Neural cell (in vitro differentiated cells): ENCODE data around the gene ARID1A. TPM values are rescaled to one million over a fixed set of nuclear protein-coding genes. Genes with fewer than 3 reads are reported as not detected.
"Not testable (repeated sequence)": the region's sequence is repeated elsewhere in the genome, so short reads cannot be mapped to it uniquely, and the experiment has no call there.

ENCODE experiments used
- H2AFZ ChIP-seq: fragments of 200-600, 300-800 bp; sonication (generic), shearing (Covaris generic); 2 replicates; pipeline ENCODE4 v1.6.0; 2014; ENCODE audit warnings: low read depth, mild to moderate bottlenecking, antibody characterized with exemption, low read length, moderate library complexity
- H3F3A ChIP-seq: fragments of 200-600 bp; shearing (Covaris generic); 2 replicates; pipeline ENCODE4 v1.6.1; 2016; ENCODE audit warnings: mild to moderate bottlenecking, moderate library complexity, mixed read lengths, antibody characterized with exemption, low read length; ENCODE audit not compliant: insufficient read depth, poor library complexity, severe bottlenecking
- H3K27ac ChIP-seq: fragments of 200-600, 300-800 bp; sonication (generic), shearing (Covaris generic); 2 replicates; pipeline ENCODE4 v1.5.1; 2014; ENCODE audit warnings: mild to moderate bottlenecking, low read length, moderate library complexity
- H3K27me3 ChIP-seq: fragments of 300-800, 200-600 bp; sonication (generic), shearing (Covaris generic); 2 replicates; pipeline ENCODE4 v1.6.0; 2014; ENCODE audit warnings: mild to moderate bottlenecking, low read depth, low read length, moderate library complexity; ENCODE audit not compliant: insufficient read depth
- H3K36me3 ChIP-seq: fragments of 300-800, 200-600 bp; sonication (generic), shearing (Covaris generic); 2 replicates; pipeline ENCODE4 v1.5.1; 2014; ENCODE audit warnings: mild to moderate bottlenecking, antibody characterized with exemption, low read length, moderate library complexity; ENCODE audit not compliant: insufficient read depth
- H3K4me2 ChIP-seq: fragments of 300-800, 200-600 bp; sonication (generic), shearing (Covaris generic); 2 replicates; pipeline ENCODE4 v1.6.0; 2014; ENCODE audit warnings: mild to moderate bottlenecking, low read length
- H3K4me3 ChIP-seq: fragments of 300-800, 200-600 bp; sonication (generic), shearing (Covaris generic); 2 replicates; pipeline ENCODE4 v1.5.1; 2014; ENCODE audit warnings: mild to moderate bottlenecking, low read length, moderate library complexity
- H3K79me2 ChIP-seq: fragments of 200-600 bp; shearing (Covaris generic); replicated peaks from 2 replicates; pipeline ENCODE4 v1.6.0; 2014; ENCODE audit warnings: mild to moderate bottlenecking, low read length, moderate library complexity; ENCODE audit not compliant: insufficient read depth
- H3K9ac ChIP-seq: fragments of 300-800, 200-600 bp; sonication (generic), shearing (Covaris generic); 2 replicates; pipeline ENCODE4 v1.6.1; 2016; ENCODE audit warnings: mild to moderate bottlenecking, low read length, mixed read lengths
- H3K9me2 ChIP-seq: fragments of 200-600 bp; shearing (Covaris generic); 2 replicates; pipeline ENCODE4 v1.6.1; 2016; ENCODE audit warnings: mild to moderate bottlenecking, low read length, mixed read lengths; ENCODE audit not compliant: insufficient read depth
- H3K9me3 ChIP-seq: fragments of 200-600, 300-800 bp; sonication (generic), shearing (Covaris generic); 2 replicates; pipeline ENCODE4 v1.6.1; 2016; ENCODE audit warnings: mild to moderate bottlenecking, mixed run types, low read length, moderate library complexity, mixed read lengths
- H4K20me1 ChIP-seq: fragments of 200-600 bp; shearing (Covaris generic); 2 replicates; pipeline ENCODE4 v1.6.1; 2016; ENCODE audit warnings: mild to moderate bottlenecking, mixed run types; ENCODE audit not compliant: insufficient read depth
- CTCF ChIP-seq: fragments of 450-650 bp; IDR thresholded peaks from 2 replicates; pipeline ENCODE4 v1.5.1; 2014; ENCODE audit warnings: antibody characterized with exemption, mild to moderate bottlenecking, moderate library complexity; ENCODE audit not compliant: poor library complexity, severe bottlenecking
- EP300 ChIP-seq: fragments of 450-650 bp; conservative IDR thresholded peaks from 2 replicates; pipeline ENCODE4 v1.6.1; 2014; ENCODE audit warnings: antibody characterized with exemption, mild to moderate bottlenecking, moderate library complexity; ENCODE audit not compliant: poor library complexity, severe bottlenecking
- EZH2 ChIP-seq: fragments of 200-600, 300-800 bp; shearing (Covaris generic), sonication (generic); IDR thresholded peaks from 2 replicates; pipeline ENCODE4 v1.6.1; 2014; ENCODE audit warnings: antibody characterized with exemption, low read length, borderline replicate concordance, mild to moderate bottlenecking; ENCODE audit not compliant: insufficient read depth, poor library complexity, severe bottlenecking
- MXI1 ChIP-seq: fragments of 450-650 bp; conservative IDR thresholded peaks from 2 replicates; pipeline ENCODE4 v1.6.1; 2014; ENCODE audit warnings: antibody characterized with exemption, mild to moderate bottlenecking; ENCODE audit not compliant: poor library complexity, severe bottlenecking
- POLR2AphosphoS5 ChIP-seq: IDR thresholded peaks from 2 replicates; pipeline ENCODE4 v1.6.1; 2012
- RAD21 ChIP-seq: fragments of 450-650 bp; conservative IDR thresholded peaks from 2 replicates; pipeline ENCODE4 v1.6.1; 2014; ENCODE audit warnings: antibody characterized with exemption, mild to moderate bottlenecking, moderate library complexity
- SMC3 ChIP-seq: fragments of 450-650 bp; conservative IDR thresholded peaks from 2 replicates; pipeline ENCODE4 v1.6.1; 2014; ENCODE audit warnings: antibody characterized with exemption, mild to moderate bottlenecking, moderate library complexity; ENCODE audit not compliant: poor library complexity
- TAF1 ChIP-seq: IDR thresholded peaks from 2 replicates; pipeline ENCODE4 v1.6.1; 2012; ENCODE audit warnings: low read depth
- polyA plus RNA-seq: library from polyadenylated mRNA; depleted of rRNA; stranded (reverse); fragments of >200 nt; gene quantifications from 2 replicates; pipeline ENCODE4 v1.2.3, GENCODE V29; 2014
- TF ChIP-seq, protein P1 (sequence below): IDR thresholded peaks from 2 replicates; pipeline ENCODE4 v1.6.1; 2012; ENCODE audit warnings: borderline replicate concordance

Gene ARID1A
- polyA plus RNA-seq, 1 donor from 2014 or later: 13.2 TPM

- Histone ChIP-seq H3K79me2 (peaks cover 96% of the 10 kb centered on the region), H3F3A (no peaks in the 10 kb centered on the region), H3K9me3 (no peaks in the 10 kb centered on the region), H3K4me2 (peak overlapping the region; percentile 33), H3K4me3 (peak overlapping the region; percentile 37), H3K27me3 (no peaks in the 10 kb centered on the region), H2AFZ (no peak overlapping the region), H3K27ac (no peak overlapping the region), H3K9ac (no peak overlapping the region), H3K36me3 (no peaks in the 10 kb centered on the region), H3K9me2 (no peaks in the 10 kb centered on the region), H4K20me1 (peaks cover 42% of the 10 kb centered on the region)
- TF ChIP-seq SMC3: no peak
- no peak for TF ChIP-seq EZH2
- no peak for TF ChIP-seq RAD21
- no peak for TF ChIP-seq TAF1
- no peak for TF ChIP-seq MXI1
- TF ChIP-seq EP300: no peak
- TF ChIP-seq CTCF: no peak
- no peak for TF ChIP-seq POLR2AphosphoS5
- TF ChIP-seq, protein P1, sequence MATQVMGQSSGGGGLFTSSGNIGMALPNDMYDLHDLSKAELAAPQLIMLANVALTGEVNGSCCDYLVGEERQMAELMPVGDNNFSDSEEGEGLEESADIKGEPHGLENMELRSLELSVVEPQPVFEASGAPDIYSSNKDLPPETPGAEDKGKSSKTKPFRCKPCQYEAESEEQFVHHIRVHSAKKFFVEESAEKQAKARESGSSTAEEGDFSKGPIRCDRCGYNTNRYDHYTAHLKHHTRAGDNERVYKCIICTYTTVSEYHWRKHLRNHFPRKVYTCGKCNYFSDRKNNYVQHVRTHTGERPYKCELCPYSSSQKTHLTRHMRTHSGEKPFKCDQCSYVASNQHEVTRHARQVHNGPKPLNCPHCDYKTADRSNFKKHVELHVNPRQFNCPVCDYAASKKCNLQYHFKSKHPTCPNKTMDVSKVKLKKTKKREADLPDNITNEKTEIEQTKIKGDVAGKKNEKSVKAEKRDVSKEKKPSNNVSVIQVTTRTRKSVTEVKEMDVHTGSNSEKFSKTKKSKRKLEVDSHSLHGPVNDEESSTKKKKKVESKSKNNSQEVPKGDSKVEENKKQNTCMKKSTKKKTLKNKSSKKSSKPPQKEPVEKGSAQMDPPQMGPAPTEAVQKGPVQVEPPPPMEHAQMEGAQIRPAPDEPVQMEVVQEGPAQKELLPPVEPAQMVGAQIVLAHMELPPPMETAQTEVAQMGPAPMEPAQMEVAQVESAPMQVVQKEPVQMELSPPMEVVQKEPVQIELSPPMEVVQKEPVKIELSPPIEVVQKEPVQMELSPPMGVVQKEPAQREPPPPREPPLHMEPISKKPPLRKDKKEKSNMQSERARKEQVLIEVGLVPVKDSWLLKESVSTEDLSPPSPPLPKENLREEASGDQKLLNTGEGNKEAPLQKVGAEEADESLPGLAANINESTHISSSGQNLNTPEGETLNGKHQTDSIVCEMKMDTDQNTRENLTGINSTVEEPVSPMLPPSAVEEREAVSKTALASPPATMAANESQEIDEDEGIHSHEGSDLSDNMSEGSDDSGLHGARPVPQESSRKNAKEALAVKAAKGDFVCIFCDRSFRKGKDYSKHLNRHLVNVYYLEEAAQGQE: no peak
Measured at GRCh38 chr1:26724118-26724517, 28.3 kb downstream of the ARID1A start.

GRCh38 chr1:26724926-26725325, 29.1 kb downstream of the ARID1A start:
- H3K4me3 ChIP-seq: peak overlapping the region; percentile 37
- H3F3A ChIP-seq: no peaks in the 10 kb centered on the region
- H3K9me2 ChIP-seq: no peaks in the 10 kb centered on the region
- no peak overlapping the region for H2AFZ ChIP-seq
- no peaks in the 10 kb centered on the region for H3K9me3 ChIP-seq
- no peaks in the 10 kb centered on the region for H3K36me3 ChIP-seq
- no peak overlapping the region for H3K9ac ChIP-seq
- H3K4me2 ChIP-seq: peak overlapping the region; percentile 15
- peak overlapping the region; percentile 38 for H3K27ac ChIP-seq
- no peaks in the 10 kb centered on the region for H3K27me3 ChIP-seq
- peaks cover 46% of the 10 kb centered on the region for H4K20me1 ChIP-seq
- TF ChIP-seq SMC3 (no peak), EZH2 (no peak), EP300 (no peak), MXI1 (no peak), POLR2AphosphoS5 (peak; percentile 61), TAF1 (no peak)
- TF ChIP-seq, protein P1: peak; percentile 93
- H3K79me2 ChIP-seq: peaks cover 99% of the 10 kb centered on the region

DNA sequence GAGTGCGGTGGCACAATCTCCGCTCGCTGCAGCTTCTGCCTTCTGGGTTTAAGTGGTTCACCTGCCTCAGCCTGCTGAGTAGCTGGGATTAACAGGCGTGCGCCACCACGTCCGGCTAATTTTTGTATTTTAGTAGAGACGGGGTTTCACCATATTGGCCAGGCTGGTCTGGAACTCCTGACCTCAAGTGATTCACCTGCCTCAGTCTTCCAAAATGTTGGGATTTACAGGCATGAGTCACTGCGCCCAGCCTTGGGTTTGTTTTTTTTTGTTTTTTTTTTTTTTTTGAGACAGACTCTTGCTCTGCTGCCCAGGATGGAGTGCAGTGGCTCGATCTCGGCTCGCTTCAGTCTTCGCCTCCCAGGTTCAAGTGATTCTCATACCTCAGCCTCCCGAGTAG, 30.1 kb downstream of the ARID1A start:
- not testable (repeated sequence) for H3K9me3 ChIP-seq, H3K36me3 ChIP-seq, H3K9me2 ChIP-seq, H3K9ac ChIP-seq, H3F3A ChIP-seq, H3K27ac ChIP-seq, H3K4me2 ChIP-seq, H3K4me3 ChIP-seq, H2AFZ ChIP-seq, H3K27me3 ChIP-seq
- peaks cover 46% of the 10 kb centered on the region for H4K20me1 ChIP-seq
- H3K79me2 ChIP-seq: peaks cover 99% of the 10 kb centered on the region
